ENCODE results near the gene ASIP.

GRCh38 chr20:34237942-34238341, 3.3 kb upstream of the ASIP start:
- TF ChIP-seq CTCF (conservative IDR thresholded peaks at IDR 0.05; ENCODE audit: low read depth, low read length) (no peak), POLR2A (IDR thresholded peaks at IDR 0.05; ENCODE audit: low read depth, low read length) (no peak), RCOR1 (IDR thresholded peaks at IDR 0.05; ENCODE audit: insufficient replicate concordance, low read length) (no peak)
